NCI-H1417 (cell line): ENCODE data around the gene TLCD1.

Source experiments
- DNase-seq, 3 experiments: peaks; one replicate each; lab custom pipeline; 2025; lab: John Stamatoyannopoulos, UW

TLCD1 gene

DNA sequence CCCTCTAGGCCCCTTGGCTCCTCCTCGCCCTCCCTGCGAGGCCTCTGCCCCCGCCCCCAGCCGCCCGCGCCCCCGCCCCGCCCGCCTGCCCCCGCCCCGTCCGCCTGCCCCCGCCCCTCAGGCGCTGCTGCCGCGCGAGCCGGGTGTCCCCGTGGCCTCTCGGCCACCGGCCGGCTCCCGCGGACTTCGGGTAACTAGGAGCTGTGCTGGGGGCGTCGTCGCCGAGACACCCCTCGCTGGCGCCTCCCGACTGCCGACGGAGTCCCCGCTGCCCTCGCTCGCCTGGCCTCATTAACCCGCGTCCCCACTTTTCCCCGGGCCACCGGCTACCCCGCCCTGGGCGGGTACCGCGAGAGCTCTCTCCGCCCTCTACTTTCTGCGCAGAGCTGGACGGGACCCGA is at the start of gene TLCD1:
Gene TLCD1 (minus strand): TSS at position 8 of the 401 bp plus-strand sequence. CDS start 136 bp downstream, outside the sequence.
- peak; percentile 68 to 89 (median 87) for DNase-seq

GRCh38 chr17:28774206-28774605 is 48.2 kb upstream of the TLCD1 start:
- DNase-seq = peak in 1 of 3 experiments; percentile 5

GRCh38 chr17:28773736-28774135 is 47.7 kb upstream of the TLCD1 start:
- no peak for DNase-seq

GRCh38 chr17:28765038-28765437 is 39.0 kb upstream of the TLCD1 start:
- DNase-seq = no peak

GRCh38 chr17:28763804-28764266 is 37.8 kb upstream of the TLCD1 start:
- DNase-seq = peak; percentile 55 to 85 (median 67)

DNA sequence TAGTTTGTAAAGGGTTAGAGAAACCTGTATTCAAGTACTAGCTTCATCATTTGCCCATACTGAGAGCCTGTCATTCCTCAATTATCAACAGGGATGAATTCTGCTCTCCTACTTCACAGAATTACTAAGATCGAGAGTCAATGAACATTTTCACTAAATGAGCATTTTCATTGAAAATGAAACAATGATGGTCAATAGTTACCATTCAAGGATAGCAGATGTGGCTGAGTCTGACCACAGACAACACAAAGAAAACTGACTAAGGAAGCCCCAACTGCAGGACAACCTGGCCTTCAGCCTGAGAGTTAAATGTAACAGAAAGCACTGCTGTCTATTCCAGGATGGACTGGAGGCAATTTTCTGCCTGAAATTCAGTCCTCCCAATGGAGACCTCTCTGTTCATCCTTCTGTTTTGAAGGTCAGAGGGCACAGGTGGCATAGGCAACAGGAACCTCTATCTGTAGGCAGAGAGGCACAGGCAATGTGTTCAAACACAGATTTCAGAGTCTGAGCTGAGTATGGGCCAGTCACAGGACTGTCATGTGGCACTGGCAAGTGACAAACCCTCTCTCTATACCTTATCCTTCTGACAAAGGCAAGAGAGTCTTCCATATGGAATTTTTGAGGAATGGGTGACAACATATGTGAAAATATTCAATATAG is 37.2 kb upstream of the TLCD1 start:
- DNase-seq = no peak

DNA sequence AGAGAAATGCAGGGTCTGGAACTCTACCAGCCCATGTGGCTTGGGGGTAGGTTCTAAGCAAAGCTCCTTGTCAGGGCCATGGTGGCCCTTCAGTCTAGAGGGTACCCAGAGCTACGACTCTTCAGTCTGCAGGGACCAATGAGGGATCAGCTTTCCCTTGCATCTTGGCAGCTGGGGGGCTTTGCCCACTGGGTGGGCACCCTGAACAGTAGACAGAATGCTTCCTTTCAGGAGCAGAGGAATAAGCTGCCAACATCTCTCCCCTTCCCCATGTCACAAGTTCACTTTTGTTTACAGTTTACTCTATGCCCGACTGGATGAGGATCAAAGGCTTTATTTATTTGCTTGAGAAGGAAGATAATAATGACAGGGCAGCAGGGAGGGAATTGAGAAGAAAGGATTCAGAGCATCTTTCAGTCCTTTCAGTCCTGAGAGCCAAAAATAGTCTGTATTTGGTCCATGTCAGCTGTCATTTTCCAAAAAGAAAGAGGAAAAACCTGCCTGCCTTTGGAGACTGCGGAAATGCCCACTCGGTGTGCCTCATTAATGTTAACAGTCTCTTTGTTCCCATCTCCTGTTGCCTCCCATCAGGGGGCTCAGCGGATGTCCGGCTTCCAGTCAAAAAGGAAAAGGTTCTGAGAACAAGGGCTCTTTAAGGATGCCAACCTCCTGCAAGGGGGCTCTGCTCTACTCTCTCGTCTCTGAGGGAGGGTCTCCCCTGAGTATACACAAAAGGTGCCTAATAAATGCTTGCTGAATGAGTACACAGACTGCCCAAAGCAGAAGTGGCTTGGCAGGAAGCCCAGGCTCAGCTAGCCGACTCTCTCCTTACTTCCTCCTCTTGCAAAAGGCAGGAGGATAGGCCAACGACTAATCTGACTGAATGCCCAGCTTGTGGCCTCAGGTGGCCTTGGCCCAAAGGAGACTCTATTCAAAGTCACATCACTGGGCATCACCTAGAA is 34.8 kb upstream of the TLCD1 start:
- peak in 2 of 3 experiments; percentile 76 to 88 for DNase-seq

- no peak for DNase-seq
These were observed 33.3 kb upstream of the TLCD1 start for GRCh38 chr17:28759256-28759865.

DNA sequence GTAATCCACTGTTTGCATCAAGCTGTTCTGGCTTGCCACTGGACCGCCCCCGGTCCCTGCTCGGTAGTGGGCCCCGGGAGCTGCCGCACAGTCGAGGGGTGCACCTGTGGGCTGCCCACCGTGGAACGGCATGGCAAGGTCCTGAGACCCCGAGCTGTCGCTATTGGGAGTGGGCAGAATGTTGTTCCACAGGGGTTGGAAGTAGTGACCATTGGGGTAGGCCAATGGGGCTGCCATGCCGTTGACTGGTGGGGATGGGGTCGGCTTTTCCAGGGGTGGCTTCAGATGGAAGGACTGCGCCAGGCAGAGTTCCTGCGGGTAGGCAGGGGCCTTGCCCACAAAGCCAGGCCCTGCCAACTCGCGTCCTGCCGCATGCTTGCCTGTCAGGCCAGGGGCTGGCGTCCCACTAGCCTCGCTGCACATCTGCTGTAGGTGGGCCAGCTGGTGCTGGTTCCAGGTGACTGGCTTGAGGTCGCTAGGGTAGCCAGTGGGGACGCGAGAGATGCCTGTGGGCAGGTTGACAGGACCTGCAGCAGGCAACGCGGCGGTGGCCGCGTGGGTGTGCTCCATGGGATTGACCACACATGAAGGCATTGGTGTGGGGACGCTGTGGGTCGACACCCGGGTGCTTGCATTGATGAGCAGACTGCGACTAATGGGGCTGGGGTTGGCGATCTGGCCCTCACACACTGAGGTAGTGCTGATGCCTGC is 32.5 kb upstream of the TLCD1 start:
- no peak for DNase-seq

DNA sequence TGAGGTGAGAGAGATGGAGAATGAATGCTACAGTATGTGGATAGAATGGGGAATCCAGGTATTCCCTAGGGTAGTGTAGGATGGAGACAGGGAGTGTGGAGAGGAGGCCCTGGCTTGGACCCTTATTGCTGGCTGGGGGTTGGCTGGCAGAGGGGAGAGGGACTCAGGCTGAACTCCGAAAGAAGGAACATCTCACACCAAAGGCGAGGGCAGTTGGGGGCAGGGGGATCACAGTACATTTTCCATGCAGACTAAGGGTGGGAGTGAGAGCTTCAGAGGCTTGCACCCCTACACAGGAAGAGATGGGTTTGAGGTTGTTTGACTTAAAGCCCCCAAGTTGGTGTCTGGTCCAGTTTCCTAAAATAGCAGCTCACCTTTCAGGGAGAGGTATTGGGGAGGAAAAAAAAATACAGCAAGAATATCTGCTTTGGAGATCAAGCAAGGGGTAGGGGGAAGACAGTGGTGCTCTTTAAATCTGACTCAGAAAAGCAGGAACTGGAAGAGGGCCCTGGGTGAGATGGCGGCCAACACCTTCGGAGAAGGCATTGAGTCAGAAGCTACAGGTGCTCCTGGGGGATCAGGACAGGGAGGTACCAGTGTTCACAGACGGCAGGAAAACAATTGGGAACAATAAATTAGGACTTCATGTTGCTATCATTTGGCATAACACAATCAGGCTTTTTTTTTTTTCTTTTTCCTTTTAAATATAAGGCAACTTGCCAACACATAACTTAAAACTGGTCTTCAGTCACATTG is 30.2 kb upstream of the TLCD1 start:
- DNase-seq = no peak

GRCh38 chr17:28755486-28755885 is 29.5 kb upstream of the TLCD1 start:
- no peak for DNase-seq

DNA sequence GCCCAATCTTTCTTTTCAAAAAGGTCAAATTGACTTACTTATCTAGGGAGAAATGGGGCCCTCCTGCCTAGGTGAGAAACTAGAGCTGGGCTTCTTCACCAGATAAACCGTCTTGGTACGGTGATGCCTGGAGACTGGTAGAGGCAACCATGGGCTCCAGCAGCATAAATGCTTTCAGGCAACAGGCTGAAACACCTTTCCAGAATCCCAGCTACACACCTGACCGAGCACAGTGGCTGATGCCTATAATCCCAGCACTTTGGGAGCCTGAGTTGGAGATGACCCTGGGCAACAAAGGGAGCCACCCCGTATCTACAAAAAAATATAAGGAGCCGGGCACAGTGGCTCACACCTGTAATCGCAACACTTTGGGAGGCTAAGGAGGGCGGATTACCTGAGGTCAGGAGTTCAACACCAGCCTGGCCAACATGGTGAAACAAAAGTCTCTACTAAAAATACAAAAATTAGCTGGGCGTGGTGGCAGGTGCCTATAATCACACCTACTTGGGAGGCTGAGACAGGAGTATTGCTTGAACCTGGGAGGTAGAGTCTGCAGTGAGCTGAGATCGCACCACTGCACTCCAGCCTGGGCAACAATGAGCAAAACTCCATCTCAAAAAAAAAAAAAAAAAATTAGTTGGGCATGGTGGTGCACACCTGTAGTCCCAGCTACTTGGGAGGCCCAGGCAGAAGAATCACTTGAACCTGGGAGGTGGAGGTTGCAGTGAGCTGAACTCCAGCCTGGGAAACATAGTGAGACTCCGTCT is 25.8 kb upstream of the TLCD1 start:
- no peak for DNase-seq

DNA sequence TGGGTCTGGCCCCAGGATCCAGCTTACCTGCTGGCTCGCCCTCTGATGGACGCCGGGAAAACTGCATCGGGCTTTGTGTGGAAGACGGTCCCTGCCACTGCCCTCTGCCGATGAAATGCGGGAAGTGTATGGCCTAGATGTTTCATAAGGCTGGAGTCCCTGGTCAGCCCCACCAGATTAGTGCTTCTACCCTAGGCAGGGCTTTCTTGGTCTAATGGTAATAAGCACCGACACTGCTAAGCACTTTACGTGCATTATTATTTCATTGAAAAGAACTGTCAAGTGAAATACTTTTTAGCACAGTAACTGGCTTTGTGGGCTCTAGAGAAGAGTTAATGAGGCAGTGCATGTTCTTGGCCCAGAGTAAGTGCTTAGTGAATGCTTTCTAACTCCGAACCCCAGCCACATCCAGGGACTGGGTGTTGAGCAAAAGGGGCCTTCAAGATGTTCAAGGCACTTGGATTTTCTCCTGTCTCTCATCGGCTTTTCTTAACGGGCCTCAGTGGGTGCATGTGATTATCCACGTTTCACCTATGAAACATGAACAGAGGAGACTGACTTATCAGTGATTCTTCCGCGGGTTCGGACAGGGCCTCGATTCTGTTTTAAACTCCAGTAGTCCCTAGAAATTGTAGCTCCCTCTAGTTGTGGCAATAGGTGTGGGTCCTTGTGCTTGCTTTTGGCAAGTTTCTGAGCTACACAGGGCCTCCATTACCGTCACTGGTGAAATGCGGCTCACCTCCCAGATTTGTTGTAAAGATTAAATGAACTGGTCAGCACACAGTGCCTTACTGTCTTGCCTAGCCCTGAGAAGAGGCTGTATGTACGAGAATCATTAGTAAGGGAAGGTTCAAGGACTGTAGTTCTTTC is 24.4 kb upstream of the TLCD1 start:
- peak; percentile 85 to 95 (median 93) for DNase-seq

DNA sequence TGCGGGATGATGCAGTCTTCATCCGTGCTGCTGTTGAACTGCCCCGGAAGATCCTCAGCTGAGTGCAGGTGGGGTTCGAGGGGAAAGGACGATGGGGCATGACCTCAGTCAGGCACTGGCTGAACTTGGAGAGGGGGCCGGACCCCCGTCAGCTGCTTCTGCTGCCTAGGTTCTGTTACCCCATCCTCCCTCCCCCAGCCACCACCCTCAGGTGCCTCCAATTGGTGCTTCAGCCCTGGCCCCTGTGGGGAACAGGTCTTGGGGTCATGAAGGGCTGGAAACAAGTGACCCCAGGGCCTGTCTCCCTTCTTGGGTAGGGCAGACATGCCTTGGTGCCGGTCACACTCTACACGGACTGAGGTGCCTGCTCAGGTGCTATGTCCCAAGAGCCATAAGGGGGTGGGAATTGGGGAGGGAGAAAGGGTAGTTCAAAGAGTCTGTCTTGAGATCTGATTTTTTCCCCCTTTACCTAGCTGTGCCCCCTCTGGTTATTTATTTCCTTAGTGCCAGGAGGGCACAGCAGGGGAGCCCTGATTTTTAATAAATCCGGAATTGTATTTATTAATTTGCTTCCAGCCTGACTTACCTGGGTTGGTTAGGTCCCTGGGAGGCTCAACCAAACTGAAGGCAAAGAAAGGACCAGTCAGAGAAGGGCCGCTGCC is 23.6 kb upstream of the TLCD1 start:
- no peak for DNase-seq

DNA sequence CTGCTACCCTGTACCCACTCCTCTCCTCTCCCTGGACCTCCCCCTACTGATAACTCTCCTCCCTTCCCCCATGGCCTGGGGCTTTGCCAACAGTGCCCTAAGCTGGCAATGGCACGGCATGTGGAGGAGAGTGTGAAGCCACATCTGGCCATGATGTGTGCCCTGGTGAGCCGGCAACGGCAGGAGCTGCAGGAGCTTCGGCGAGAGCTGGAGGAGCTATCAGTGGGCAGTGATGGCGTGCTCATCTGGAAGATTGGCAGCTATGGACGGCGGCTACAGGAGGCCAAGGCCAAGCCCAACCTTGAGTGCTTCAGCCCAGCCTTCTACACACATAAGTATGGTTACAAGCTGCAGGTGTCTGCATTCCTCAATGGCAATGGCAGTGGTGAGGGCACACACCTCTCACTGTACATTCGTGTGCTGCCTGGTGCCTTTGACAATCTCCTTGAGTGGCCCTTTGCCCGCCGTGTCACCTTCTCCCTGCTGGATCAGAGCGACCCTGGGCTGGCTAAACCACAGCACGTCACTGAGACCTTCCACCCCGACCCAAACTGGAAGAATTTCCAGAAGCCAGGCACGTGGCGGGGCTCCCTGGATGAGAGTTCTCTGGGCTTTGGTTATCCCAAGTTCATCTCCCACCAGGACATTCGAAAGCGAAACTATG is 23.0 kb upstream of the TLCD1 start:
- peak in 1 of 3 experiments; percentile 22 for DNase-seq

GRCh38 chr17:28747801-28748750 is 22.0 kb upstream of the TLCD1 start:
- no peak for DNase-seq
